C4-2B (cell line): ENCODE measurements around the gene ALDH3A2.

Source experiments
- CTCF ChIP-seq: fragments of 450-650 bp; conservative IDR thresholded peaks from 2 replicates; pipeline ENCODE4 v1.5.1; 2017; ENCODE audit warnings: mild to moderate bottlenecking
- ZFX ChIP-seq: fragments of 450-650 bp; IDR thresholded peaks from 2 replicates; pipeline ENCODE4 v1.6.1; 2017

DNA sequence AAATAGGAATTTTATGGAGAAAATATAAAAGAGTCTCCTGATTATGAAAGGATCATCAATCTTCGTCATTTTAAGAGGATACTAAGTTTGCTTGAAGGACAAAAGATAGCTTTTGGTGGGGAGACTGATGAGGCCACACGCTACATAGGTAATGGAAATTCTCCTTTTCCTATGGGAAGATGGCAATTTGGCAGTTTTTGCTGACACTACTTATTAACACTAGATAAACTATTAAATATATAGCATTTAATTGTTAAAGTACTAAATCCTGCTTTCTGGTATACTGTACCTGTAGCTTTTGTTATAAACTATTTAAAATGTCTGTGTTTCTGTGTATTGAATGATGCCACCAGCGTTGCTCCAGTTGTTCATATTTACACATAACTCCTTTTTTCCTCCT is 12.6 kb downstream of the ALDH3A2 start:
- TF ChIP-seq CTCF = no peak
- TF ChIP-seq ZFX = no peak
